HG02884 (cell line): ENCODE measurements around the gene CCL14.
"Not testable (repeated sequence)": the region's sequence is repeated elsewhere in the genome, so short reads cannot be mapped to it uniquely, and the experiment has no call there.

ENCODE experiments used
- ATAC-seq: cut with Tn5 transposase; IDR thresholded peaks from one replicate; pipeline ENCODE4 v1.9.1; 2021; ENCODE audit warnings: mild to moderate bottlenecking, moderate library complexity; ENCODE audit not compliant: unreplicated experiment

Gene CCL14

GRCh38 chr17:35943537-35943936 is 43.0 kb downstream of the CCL14 start, which contains the start of gene LYZL6:
Gene LYZL6 (minus strand): TSS chr17:35943713. CDS start chr17:35939356, 4,357 bp downstream.
- no peak for ATAC-seq

GRCh38 chr17:35942588-35943186 is 43.8 kb downstream of the CCL14 start:
- no peak for ATAC-seq

GRCh38 chr17:35938492-35938891 is 48.0 kb downstream of the CCL14 start:
- ATAC-seq: not testable (repeated sequence)

GRCh38 chr17:35936063-35936462 is 50.5 kb downstream of the CCL14 start:
- no peak for ATAC-seq

- no peak for ATAC-seq
Measured at GRCh38 chr17:35934760-35935159, 51.8 kb downstream of the CCL14 start.
